GM21737 (cell line): ENCODE measurements around the gene C13orf42.

Experiments
- ATAC-seq: cut with Tn5 transposase; IDR thresholded peaks from one replicate; pipeline ENCODE4 v1.9.1; 2021; ENCODE audit warnings: mild to moderate bottlenecking, moderate library complexity; ENCODE audit not compliant: unreplicated experiment

Gene C13orf42

GRCh38 chr13:51035978-51036377, 75.1 kb downstream of the C13orf42 start:
- ATAC-seq: no peak

GRCh38 chr13:51035469-51035868, 75.6 kb downstream of the C13orf42 start:
- no peak for ATAC-seq

DNA sequence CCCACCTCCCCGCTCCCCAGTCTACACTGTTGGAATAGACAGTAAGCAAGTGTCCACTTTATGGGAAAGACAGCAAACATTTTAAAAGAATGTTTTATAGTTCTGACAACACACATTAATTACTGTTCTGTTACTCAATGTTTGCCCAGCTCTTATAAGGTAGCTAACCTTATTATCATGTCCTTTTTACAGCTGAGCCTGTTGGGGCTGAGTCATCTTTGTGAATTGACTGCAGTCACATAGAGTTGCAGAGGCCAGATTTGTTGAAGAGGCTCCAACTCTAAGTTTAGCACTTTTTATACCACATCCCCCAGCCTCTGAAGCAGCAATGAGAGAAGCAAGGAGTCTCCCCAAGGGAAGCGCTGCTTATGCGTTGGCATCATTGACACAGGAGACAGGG, 76.2 kb downstream of the C13orf42 start:
- no peak for ATAC-seq

- no peak for ATAC-seq
Measured at GRCh38 chr13:51033421-51034185, 77.5 kb downstream of the C13orf42 start.

DNA sequence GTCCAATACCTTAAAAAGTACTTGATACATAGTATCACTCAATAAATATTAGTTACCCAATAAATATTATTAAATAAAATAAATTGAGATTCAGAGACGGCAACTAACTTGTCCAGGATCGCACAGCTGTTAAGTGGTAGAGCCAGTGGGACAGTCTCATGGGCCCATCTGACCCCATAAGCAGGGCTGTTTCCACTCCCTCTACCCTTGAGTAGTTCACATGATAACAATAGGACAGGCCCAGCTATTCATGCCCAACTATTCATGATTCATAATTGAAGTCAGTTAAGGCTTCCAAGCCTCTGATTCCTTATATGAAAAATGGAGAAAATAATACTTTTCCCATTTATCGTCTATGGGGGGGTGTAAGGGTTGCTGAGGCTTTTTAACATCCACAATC, 78.2 kb downstream of the C13orf42 start:
- ATAC-seq: no peak
